Transverse colon (tissue), 3 donors: ENCODE data around the gene DDT.

Source experiments
- POLR2A ChIP-seq: fragments of 450-650 bp; IDR thresholded peaks from one replicate; pipeline ENCODE4 v1.6.1; 2016; ENCODE audit warnings: antibody characterized with exemption, mild to moderate bottlenecking, moderate library complexity
- TF ChIP-seq, protein P1 (sequence below), 5 experiments: fragments of 200-600 bp in 3 of 5; fragments of 450-650 bp in 2 of 5; sonication (generic) in 3 of 5; IDR thresholded peaks; 1 replicate in 2 of 5; 2 replicates in 3 of 5; pipeline ENCODE4 v1.5.1; 2016 to 2017; ENCODE audit warnings: antibody characterized with exemption in 5 of 5, inconsistent platforms in 3 of 5, mild to moderate bottlenecking in 2 of 5, moderate library complexity in 1 of 5

- TF ChIP-seq, protein P1, sequence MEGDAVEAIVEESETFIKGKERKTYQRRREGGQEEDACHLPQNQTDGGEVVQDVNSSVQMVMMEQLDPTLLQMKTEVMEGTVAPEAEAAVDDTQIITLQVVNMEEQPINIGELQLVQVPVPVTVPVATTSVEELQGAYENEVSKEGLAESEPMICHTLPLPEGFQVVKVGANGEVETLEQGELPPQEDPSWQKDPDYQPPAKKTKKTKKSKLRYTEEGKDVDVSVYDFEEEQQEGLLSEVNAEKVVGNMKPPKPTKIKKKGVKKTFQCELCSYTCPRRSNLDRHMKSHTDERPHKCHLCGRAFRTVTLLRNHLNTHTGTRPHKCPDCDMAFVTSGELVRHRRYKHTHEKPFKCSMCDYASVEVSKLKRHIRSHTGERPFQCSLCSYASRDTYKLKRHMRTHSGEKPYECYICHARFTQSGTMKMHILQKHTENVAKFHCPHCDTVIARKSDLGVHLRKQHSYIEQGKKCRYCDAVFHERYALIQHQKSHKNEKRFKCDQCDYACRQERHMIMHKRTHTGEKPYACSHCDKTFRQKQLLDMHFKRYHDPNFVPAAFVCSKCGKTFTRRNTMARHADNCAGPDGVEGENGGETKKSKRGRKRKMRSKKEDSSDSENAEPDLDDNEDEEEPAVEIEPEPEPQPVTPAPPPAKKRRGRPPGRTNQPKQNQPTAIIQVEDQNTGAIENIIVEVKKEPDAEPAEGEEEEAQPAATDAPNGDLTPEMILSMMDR (IDR thresholded peaks at IDR 0.05): no peak
- TF ChIP-seq POLR2A: no peak
Observed at GRCh38 chr22:23925020-23925606, 49.1 kb downstream of the DDT start.
